Dermis microvascular lymphatic vessel endothelial cell (primary cell): Measurements from ENCODE around the gene TBX15. TPM values are rescaled to one million over a fixed set of nuclear protein-coding genes. Genes with fewer than 3 reads are reported as not detected.
A peak's percentile ranks its signal among the peaks of the same experiment; 100 is the strongest.

Experiments used
- DNase-seq, 2 donors: peaks; one replicate each; pipeline versions ENCODE4 v3.0.0 to v3.0.0-alpha.2; 2010; ENCODE audit warnings: low read depth in 2 of 2
- total RNA-seq: library from RNA; depleted of rRNA; stranded (reverse); fragments of >200 nt; gene quantifications from 2 replicates; pipeline ENCODE4 v1.2.1, GENCODE V29; 2014

Gene TBX15
- total RNA-seq, 1 donor from 2014 or later: 0.51 TPM

GRCh38 chr1:118985640-118986554, 2.2 kb downstream of the TBX15 start:
- DNase-seq: no peak

GRCh38 chr1:118984722-118985639, 3.2 kb downstream of the TBX15 start:
- no peak for DNase-seq

- peak in 1 of 2 donors; percentile 24 for DNase-seq
Observed at GRCh38 chr1:118984086-118984721, 3.9 kb downstream of the TBX15 start.

- no peak for DNase-seq
Observed at GRCh38 chr1:118983558-118984041, 4.5 kb downstream of the TBX15 start.

- DNase-seq: no peak
Observed at GRCh38 chr1:118982821-118983557, 5.2 kb downstream of the TBX15 start.

- DNase-seq: no peak
Observed at GRCh38 chr1:118982266-118982665, 5.9 kb downstream of the TBX15 start.

- DNase-seq: no peak
Observed at GRCh38 chr1:118981436-118981835, 6.7 kb downstream of the TBX15 start.

GRCh38 chr1:118979754-118980575, 8.2 kb downstream of the TBX15 start:
- DNase-seq: no peak

- DNase-seq: no peak
Observed at GRCh38 chr1:118978914-118979701, 9.0 kb downstream of the TBX15 start.

GRCh38 chr1:118977600-118977999, 10.5 kb downstream of the TBX15 start:
- DNase-seq: no peak

- no peak for DNase-seq
Observed at GRCh38 chr1:118974661-118975060, 13.5 kb downstream of the TBX15 start.

- DNase-seq: no peak
Observed at GRCh38 chr1:118973531-118974137, 14.5 kb downstream of the TBX15 start.

- no peak for DNase-seq
Observed at GRCh38 chr1:118973032-118973431, 15.1 kb downstream of the TBX15 start.

GRCh38 chr1:118970451-118970850, 17.7 kb downstream of the TBX15 start:
- no peak for DNase-seq

- DNase-seq: no peak
Observed at GRCh38 chr1:118963456-118964430, 24.4 kb downstream of the TBX15 start.

- no peak for DNase-seq
Observed at GRCh38 chr1:118963138-118963455, 25.0 kb downstream of the TBX15 start.

- no peak for DNase-seq
Observed at GRCh38 chr1:118961156-118961555, 27.0 kb downstream of the TBX15 start.
